RKO (cell line): Measurements from ENCODE around the gene CDH19.

Experiments used
- DNase-seq: peaks from one replicate; pipeline ENCODE4 v3.0.0-alpha.2; 2016; ENCODE audit warnings: low spot score

CDH19 gene, protein sequence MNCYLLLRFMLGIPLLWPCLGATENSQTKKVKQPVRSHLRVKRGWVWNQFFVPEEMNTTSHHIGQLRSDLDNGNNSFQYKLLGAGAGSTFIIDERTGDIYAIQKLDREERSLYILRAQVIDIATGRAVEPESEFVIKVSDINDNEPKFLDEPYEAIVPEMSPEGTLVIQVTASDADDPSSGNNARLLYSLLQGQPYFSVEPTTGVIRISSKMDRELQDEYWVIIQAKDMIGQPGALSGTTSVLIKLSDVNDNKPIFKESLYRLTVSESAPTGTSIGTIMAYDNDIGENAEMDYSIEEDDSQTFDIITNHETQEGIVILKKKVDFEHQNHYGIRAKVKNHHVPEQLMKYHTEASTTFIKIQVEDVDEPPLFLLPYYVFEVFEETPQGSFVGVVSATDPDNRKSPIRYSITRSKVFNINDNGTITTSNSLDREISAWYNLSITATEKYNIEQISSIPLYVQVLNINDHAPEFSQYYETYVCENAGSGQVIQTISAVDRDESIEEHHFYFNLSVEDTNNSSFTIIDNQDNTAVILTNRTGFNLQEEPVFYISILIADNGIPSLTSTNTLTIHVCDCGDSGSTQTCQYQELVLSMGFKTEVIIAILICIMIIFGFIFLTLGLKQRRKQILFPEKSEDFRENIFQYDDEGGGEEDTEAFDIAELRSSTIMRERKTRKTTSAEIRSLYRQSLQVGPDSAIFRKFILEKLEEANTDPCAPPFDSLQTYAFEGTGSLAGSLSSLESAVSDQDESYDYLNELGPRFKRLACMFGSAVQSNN

DNA sequence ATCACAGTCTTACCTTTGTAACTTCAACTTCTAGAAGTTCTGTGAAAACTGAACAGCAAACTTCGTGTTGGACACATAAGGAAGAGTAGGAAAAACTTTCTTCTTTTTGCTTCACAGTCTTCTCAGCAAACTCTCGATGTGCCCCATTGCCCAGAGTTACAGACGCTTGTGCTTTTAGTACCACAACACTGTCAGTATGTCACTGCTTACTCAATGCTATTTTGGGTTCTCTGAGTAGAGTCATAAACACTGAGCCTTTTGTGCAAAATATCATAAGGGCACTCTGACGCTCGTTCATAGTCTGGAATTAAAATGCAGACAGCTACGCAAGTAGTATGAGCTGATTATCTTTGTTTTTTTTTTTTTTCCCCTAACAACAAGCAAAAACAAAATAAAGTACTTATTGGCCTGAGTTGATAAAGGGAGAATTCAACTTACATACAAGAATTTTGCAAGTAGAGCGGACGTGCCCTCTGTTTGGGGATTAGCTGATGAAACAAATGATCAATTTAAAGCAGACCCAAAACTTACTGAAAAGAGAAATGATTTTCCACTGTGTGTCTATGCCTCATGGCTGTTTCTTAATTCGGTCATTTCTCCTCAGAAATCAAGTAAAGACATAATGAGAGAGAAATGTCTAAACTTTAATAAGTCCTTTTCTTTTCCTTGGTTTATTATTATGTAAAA is at the start of gene CDH19:
CDH19 (minus strand) TSS at position 150 of the 687 bp plus-strand sequence. CDS start 31,886 bp downstream, outside the sequence.
- DNase-seq: no peak

DNA sequence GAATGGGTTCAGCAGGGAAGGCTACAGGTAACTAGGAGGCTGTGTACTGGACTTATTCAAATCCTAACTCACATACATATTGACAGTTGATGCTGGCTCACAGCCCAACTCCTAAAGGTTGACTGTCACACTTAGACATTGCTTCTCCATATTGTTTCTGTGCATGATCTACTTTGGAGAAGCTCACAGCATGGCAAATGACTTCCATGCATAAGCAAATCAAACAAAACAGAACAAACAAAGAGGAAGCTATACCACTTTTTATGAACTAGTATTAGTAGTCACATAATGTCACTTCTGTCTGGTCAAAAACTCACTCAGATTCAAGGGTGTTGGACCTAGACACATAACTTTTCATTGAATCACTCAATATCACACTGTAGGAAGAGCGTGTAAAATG is 43.8 kb upstream of the CDH19 start:
- no peak for DNase-seq

- DNase-seq: peak; percentile 16
These were observed 42.7 kb upstream of the CDH19 start for GRCh38 chr18:66646609-66647008.

DNA sequence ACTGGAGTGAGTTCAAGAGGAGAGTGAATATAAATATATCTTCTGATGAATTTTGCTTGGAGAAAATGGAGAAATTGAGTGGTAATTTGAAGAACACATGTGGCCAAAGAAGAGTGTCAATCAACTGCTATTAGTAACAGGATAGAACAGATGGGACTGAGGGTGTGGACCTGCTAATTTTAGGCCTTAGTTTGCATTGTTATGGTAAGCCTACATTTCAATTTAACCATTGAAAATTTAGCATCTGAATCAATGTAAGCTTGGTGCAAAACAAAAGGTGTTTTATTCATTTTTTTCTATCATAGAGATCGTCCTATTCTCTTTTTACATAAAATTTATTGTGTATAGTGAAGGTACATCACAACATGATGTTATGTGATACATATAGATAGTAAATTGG is 42.1 kb upstream of the CDH19 start:
- DNase-seq: no peak

GRCh38 chr18:66641056-66641455 is 37.2 kb upstream of the CDH19 start:
- no peak for DNase-seq

DNA sequence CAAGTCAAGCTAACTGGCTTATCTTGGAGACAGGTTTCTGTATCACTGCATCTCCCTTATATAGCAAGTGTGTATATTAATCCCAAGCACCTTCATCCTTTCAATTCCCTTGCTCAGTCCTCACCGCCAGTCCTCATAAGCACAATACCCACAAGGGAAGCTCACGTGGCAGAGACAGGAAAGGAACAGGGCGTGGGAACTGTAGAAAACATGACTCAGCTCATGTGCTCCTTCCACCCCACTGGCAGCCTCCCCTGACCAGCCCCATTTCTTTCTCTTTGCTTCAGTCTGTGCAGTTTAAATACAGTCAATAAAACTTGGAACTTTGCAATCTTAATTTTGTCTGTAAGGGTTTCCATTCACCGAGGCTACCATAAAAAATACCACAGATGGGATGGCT is 36.5 kb upstream of the CDH19 start:
- DNase-seq: no peak

GRCh38 chr18:66638856-66639629 is 35.2 kb upstream of the CDH19 start:
- DNase-seq: no peak

- DNase-seq: no peak
These were observed 31.5 kb upstream of the CDH19 start for GRCh38 chr18:66635342-66635741.

DNA sequence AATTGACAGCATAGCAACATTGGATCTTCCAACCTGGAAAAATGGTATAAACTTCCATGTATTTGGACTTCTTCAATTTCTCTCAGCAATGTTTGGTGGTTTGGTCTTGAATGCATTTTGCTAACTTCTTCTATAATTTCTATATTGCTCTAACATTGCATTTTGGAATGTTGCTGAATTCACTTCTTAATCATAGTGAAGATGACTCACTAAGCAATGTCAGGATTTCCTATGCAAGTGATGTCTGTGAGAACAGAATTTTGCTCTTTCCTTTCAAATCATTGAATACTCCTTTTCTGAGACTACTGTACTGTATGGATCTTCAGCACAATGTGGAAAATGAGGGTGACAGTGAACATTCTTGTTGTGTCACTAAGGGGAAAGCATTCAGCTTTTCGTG is 28.9 kb upstream of the CDH19 start:
- DNase-seq: peak; percentile 33

- no peak for DNase-seq
These were observed 26.9 kb upstream of the CDH19 start for GRCh38 chr18:66630831-66631230.

- no peak for DNase-seq
These were observed 19.9 kb upstream of the CDH19 start for GRCh38 chr18:66623821-66624220.

- DNase-seq: no peak
These were observed 18.1 kb upstream of the CDH19 start for GRCh38 chr18:66621816-66622576.

GRCh38 chr18:66616523-66616983 is 12.7 kb upstream of the CDH19 start:
- peak; percentile 39 for DNase-seq

- no peak for DNase-seq
These were observed 11.3 kb upstream of the CDH19 start for GRCh38 chr18:66615176-66615575.

DNA sequence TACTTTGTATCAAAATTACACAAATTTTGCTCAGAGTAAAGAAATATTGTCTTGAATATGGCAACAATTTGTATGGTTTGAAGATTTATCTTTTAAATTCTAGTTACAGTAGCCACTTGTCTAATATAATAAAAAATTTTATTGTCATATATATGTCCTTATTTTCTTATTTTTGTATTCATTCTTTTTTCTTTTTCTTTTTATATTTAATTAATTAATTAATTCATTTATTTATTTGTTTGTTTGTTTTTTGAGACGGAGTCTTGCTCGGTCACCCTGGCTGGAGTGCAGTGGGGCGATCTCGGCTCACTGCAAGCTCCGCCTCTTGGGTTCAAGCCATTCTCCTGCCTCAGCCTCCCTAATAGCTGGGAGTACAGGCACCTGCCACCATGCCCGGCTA is 3.7 kb upstream of the CDH19 start:
- DNase-seq: no peak

- no peak for DNase-seq
These were observed 2.2 kb downstream of the CDH19 start for GRCh38 chr18:66601649-66602048.

GRCh38 chr18:66599190-66599589 is 4.7 kb downstream of the CDH19 start:
- no peak for DNase-seq

GRCh38 chr18:66587430-66587829 is 16.5 kb downstream of the CDH19 start:
- no peak for DNase-seq

- DNase-seq: no peak
These were observed 21.7 kb downstream of the CDH19 start for GRCh38 chr18:66582211-66582610.

- no peak for DNase-seq
These were observed 28.6 kb downstream of the CDH19 start for GRCh38 chr18:66575263-66575662.

GRCh38 chr18:66571845-66572244 is 32.0 kb downstream of the CDH19 start:
- no peak for DNase-seq
